HCT116 (cell line): ENCODE data around the gene G3BP1.

ENCODE experiments used
- ATF3 ChIP-seq: IDR thresholded peaks from 2 replicates; pipeline ENCODE4 v1.6.1; 2012
- CTCF ChIP-seq, 3 experiments: fragments of 200-600 bp in 1 of 3; sonication (generic) in 1 of 3; IDR thresholded peaks in 2 of 3; conservative IDR thresholded peaks in 1 of 3; 2 replicates each; pipeline ENCODE4 v1.5.1; 2012 to 2017; ENCODE audit warnings: low read depth in 2 of 3, low read length in 2 of 3, antibody characterized with exemption in 1 of 3, borderline replicate concordance in 1 of 3, control low read depth in 1 of 3, mild to moderate bottlenecking in 1 of 3, mixed read lengths in 1 of 3, mixed run types in 1 of 3, moderate library complexity in 1 of 3; ENCODE audit not compliant: insufficient read depth in 1 of 3
- EGR1 ChIP-seq: IDR thresholded peaks from 2 replicates; pipeline ENCODE4 v1.6.1; 2012; ENCODE audit warnings: low read depth
- EZH2 ChIP-seq: fragments of 200-600 bp; sonication (generic); IDR thresholded peaks from 2 replicates; pipeline ENCODE4 v1.6.1; 2017; ENCODE audit warnings: antibody characterized with exemption, mixed run types
- EZH2phosphoT487 ChIP-seq: fragments of 200-600 bp; IDR thresholded peaks from 2 replicates; pipeline ENCODE4 v1.6.1; 2018; ENCODE audit warnings: antibody characterized with exemption, borderline replicate concordance
- FOSL1 ChIP-seq: IDR thresholded peaks from 2 replicates; pipeline ENCODE4 v1.6.1; 2012; ENCODE audit warnings: low read depth
- MAX ChIP-seq: IDR thresholded peaks from 2 replicates; pipeline ENCODE4 v1.6.1; 2012
- POLR2A ChIP-seq: IDR thresholded peaks from 2 replicates; pipeline ENCODE4 v1.7.0; 2011; ENCODE audit warnings: borderline replicate concordance; ENCODE audit not compliant: insufficient read depth, insufficient read length; ENCODE audit errors: extremely low read depth
- POLR2AphosphoS5 ChIP-seq: IDR thresholded peaks from 2 replicates; pipeline ENCODE4 v1.6.1; 2011; ENCODE audit warnings: mild to moderate bottlenecking, low read depth, low read length, moderate library complexity
- SP1 ChIP-seq: IDR thresholded peaks from 2 replicates; pipeline ENCODE4 v1.6.1; 2012; ENCODE audit warnings: low read depth
- SRF ChIP-seq: IDR thresholded peaks from 2 replicates; pipeline ENCODE4 v1.6.1; 2012; ENCODE audit warnings: low read depth
- ZBTB33 ChIP-seq: IDR thresholded peaks from 2 replicates; pipeline ENCODE4 v1.6.1; 2011; ENCODE audit warnings: mild to moderate bottlenecking, low read length, moderate library complexity; ENCODE audit not compliant: insufficient replicate concordance; ENCODE audit errors: extremely low read depth
- ZNF274 ChIP-seq: fragments of 200-500 bp; sonication (Bioruptor generic); IDR thresholded peaks from 2 replicates; pipeline ENCODE4 v1.6.1; 2014; ENCODE audit warnings: mild to moderate bottlenecking, low read depth, low read length, inconsistent platforms

GRCh38 chr5:151751091-151751490 is 20.7 kb upstream of the G3BP1 start:
- no peak for TF ChIP-seq CTCF (IDR thresholded peaks at IDR 0.05 in 2 of 3, conservative IDR thresholded peaks at IDR 0.05 in 1 of 3; ENCODE audit: borderline replicate concordance in 1 of 3, insufficient read depth in 1 of 3, low read depth in 2 of 3, low read length in 2 of 3)
- TF ChIP-seq EZH2: no peak
- TF ChIP-seq MAX: no peak
- TF ChIP-seq ZNF274: no peak
- TF ChIP-seq EZH2phosphoT487: no peak
- TF ChIP-seq FOSL1: no peak
- no peak for TF ChIP-seq ZBTB33
- TF ChIP-seq POLR2A: no peak
- TF ChIP-seq SP1: no peak
- TF ChIP-seq ATF3: no peak
- no peak for TF ChIP-seq EGR1
- TF ChIP-seq SRF: no peak
- no peak for TF ChIP-seq POLR2AphosphoS5
